Measurements from ENCODE around the gene CCDC93.
"Not testable (repeated sequence)": the region's sequence is repeated elsewhere in the genome, so short reads cannot be mapped to it uniquely, and the experiment has no call there.

Gene CCDC93

GRCh38 chr2:117952228-117952627 lies 61.6 kb downstream of the CCDC93 start:
- no peak for DNase-seq

DNA sequence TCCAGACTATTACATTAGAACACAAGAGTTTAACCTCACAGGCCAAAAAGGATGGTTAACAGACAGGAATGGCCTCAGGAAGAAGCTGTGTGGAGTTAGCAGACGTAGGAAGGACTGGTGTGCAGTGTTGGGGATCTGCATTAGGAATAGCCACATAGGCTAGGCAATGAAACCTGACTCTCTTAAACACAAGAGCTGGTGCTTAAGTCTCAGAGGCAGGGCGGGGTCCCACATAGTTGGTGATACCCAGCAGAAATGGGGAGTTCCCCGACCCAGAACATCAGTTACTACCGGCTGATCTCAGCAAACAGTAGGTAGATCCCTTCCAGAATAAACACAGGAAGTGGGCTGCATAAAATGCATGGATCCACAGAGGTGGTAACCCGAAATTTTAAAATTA lies 64.1 kb downstream of the CCDC93 start:
- no peak for DNase-seq

DNA sequence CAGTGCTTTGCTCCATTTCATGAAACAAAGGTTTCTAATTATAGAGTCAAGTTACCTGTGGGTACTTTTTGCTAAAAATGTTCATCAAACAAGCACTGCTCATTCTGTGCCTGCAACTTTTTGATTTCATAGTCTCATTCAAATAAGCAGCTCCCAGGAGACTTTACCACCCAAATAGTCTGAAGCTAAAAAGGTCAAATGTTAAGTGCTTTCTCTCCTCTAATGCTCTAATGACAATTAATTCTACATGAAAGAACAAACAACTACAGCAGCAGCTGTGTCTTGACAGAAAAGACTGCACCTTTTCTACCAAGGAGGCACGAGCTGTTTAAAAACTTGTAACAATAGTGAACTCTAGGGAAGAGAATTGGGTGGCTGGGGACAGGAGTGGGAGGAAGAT lies 65.3 kb downstream of the CCDC93 start:
- no peak for DNase-seq

DNA sequence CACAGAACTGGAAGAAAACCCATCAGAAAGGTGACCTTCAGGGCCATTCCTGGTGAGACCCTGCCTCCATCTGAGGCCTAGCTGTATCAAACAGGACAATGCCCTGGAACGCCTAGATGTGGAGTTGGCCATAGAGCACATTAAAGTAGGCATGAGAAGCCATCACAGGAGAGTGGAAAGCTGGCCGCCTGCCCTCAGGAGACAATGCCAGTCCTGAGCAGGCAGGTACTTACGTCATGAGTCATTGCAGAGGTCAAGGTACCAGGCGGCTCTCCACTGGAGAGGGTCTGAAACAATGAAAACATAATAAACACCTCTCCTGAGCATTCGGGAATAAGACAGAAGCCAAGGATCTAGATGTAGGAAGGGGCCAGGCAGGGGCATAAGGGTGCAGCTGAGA lies 68.6 kb downstream of the CCDC93 start:
- no peak for DNase-seq

- no peak for DNase-seq
Measured at GRCh38 chr2:117944816-117945215, 69.1 kb downstream of the CCDC93 start.

DNA sequence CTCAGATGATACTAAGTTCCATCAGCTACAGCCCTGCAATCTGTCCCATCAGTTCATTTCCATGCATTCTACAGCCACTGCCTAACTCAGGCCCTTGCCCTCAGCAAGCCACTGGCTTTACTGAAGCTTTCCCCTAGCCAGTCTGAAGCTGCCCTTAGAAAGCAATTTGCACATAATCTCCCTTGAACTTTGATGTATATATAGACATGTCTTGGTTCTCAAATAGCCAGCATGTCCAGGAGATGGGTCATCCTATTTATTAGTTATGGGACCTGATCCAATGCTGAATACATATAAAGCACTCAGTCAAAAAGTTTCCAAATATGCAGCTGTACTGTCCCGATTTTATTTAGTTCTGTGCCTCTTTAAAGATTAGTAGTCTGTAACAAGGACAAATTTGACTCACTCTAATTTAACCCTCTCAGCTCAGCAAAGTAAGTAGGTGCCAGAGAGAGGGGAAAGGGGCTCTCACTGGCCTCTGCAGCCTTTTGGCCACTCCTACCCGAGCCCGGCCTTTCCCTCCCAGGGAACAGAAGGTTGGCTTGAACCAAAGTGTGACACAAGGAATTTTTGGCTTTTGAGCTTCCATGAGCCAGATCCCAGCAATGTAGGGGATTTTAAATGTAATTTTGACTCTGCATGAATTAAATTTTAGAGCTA lies 70.7 kb downstream of the CCDC93 start:
- no peak for DNase-seq

DNA sequence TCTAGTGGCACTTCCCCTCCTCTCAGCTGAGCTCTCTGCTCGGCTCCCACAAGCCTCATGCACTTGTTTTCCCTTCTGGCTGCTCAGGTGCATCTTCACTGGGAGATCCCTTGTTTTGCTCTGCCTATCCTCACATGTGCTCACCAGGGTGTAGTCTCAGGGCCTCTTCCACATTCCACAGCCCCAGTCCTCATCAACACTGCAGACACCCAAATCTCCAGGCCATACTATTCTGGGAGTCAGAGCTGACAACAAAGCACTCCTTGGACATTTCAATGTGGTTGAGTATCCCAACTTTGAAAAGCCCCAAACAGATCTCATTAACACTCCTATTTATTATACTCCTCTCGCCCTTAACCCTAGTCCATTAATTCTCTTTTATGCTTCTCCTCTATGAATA lies 71.3 kb downstream of the CCDC93 start:
- no peak for DNase-seq

DNA sequence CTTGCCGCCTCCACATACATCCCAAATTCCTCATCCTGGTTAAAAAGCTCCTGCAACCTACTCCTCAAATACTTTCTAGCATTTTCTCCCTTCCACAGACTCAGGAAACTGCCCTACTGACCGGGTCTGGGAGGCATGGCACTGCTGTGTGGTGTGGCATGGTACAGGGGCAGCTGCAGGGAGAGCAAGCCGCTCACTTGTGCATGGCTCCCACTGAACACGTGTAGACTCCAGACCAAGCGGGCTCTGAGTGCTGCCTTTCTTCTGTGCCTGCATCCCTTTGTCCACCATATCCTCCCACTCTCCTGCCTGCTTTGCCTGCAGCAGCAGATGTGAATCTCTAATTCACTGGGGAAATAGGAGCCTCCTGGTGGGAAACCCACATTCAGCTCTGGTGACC lies 72.2 kb downstream of the CCDC93 start:
- DNase-seq, result no peak

- DNase-seq, result no peak
Measured at GRCh38 chr2:117940436-117940835, 73.4 kb downstream of the CCDC93 start.

- no peak for DNase-seq
Measured at GRCh38 chr2:117938611-117939010, 75.3 kb downstream of the CCDC93 start.

DNA sequence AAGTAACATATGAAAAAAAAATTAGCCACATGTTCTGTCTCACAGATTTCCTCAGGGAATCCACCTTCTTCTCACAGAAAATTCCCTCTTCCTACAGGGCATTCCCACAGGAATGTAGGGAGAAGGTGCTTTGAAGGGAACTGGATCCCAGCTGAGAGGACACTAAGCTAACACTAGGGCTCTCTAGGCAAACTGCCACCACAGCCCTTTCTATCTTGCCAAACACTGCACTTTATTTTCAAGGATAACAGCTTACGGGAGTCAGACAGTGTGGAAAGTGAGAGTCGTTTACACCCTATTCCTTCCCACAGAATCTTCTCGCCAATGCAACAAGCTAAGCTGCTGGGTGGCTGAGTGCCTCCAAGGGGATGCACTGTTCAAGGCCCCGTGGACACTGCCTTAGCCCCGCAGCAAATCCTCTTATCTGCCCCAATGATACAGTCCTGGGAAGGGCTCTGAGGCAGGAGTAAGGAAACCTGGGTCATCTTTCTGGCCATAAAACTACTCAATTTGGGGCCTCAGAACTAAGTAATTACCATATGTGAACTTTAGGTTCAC lies 76.9 kb downstream of the CCDC93 start:
- DNase-seq, result no peak

- DNase-seq, result no peak
Measured at GRCh38 chr2:117935954-117936353, 77.9 kb downstream of the CCDC93 start.

DNA sequence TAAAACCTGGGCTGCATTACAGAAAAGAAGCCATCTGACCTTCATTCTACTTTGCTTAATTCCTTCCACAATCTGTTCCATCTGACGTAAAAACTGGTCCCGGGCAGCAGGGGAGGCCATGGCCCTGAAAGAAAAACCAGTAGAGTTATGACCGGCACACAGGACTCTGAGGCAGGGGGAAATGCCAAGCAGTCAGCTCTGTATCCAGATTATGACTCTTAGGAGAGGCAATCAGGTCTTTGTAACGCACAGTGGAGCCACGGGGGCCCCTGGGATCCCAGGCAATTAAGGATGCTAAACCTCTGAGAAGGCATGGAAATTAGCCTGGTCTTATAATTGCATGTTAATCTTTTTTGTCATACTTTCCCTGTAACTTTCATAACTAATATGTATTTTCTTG lies 78.4 kb downstream of the CCDC93 start:
- DNase-seq, result no peak

GRCh38 chr2:117933884-117934354 lies 80.0 kb downstream of the CCDC93 start:
- DNase-seq, result no peak

DNA sequence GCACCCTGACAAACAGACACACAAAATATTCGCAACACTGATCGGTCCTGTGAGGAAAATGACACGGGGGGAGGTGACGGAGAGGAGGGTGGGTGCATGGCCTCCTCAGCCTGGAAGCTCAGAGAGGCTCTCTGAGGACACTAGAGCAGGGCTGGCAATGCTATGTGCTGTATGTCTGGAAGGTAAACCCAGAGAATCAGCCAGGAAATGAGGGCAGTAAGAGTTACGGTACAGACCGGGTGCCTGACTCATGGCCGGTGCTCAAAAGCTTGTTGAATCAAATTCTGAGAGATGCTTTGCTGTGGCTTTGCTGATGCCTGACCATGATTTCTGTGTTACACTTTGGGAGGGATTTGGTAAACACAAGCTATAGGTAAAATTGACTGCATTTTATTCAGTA lies 81.9 kb downstream of the CCDC93 start:
- DNase-seq, result no peak

DNA sequence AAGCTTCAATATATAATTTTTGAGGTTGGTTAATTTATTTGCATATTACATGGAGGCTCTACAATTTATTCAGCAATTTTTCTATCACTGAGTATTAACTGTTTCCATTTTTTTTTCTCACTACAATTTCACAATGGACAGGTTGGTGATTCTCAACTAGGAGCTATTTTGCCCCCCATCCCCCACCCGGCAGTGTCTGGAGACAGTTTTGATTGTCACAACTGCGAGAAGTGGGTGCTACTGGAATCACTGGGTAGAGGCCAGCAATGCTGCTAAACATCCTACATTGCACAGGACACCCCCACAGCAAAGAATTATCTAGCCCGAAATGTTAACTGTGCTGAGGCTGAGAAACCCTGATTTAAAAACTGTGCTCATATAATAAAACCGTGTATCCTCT lies 82.6 kb downstream of the CCDC93 start:
- DNase-seq, result no peak

DNA sequence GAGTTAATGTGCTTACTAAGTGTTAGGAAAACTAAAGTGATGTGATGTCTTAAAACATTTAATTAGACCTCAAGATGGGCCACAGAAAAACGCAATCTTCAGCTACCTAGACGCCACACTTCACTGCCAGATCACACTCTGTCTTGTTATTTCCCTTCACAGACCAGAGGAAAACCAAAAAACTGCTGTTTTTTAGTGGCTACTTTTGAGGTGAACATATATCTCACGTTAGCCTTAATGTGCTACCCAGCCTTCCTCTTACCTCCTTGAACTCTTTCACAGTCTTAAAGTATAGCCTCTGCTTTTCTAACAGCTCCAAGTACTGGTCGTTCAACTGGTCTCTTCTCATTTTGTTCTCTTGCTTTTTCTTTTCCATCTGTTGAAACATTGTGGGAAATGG lies 83.1 kb downstream of the CCDC93 start:
- no peak for DNase-seq

DNA sequence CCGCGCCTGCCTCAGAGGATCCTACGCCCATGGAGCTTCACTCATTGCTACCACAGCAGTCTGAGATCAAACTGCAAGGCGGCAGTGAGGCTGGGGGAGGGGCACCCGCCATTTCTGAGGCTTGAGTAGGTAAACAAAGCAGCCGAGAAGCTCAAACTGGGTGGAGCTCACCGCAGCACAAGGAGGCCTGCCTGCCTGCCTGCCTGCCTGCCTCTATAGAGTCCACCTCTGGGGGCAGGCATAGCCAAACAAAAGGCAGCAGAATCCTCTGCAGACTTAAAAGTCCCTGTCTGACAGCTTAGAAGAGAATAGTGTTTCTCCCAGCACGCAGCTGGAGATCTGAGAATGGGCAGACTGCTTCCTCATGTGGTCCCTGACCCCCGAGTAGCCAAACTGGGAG lies 90.4 kb downstream of the CCDC93 start:
- not testable (repeated sequence) for DNase-seq

- DNase-seq, result no peak
Measured at GRCh38 chr2:117921520-117921919, 92.3 kb downstream of the CCDC93 start.

DNA sequence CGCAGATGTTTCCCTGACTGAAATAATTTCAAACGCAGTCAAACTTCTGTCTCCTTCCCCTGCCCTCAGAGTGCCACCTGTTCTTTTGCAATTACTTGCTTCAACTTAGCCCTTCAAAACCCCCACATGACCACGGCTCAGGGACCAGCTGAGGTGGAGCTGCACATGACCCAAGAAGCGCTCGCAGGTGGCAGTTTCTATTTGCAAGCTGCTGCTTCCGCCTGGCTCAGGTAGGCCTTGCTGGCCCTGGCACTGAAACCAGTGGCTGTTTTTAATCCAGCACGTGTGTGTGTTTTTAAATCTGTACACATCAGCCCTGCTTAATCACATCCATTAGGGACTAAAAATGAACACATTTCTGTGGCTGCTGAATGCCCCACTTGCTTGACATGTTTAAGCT lies 95.3 kb downstream of the CCDC93 start:
- no peak for DNase-seq

GRCh38 chr2:117917223-117917917 lies 96.5 kb downstream of the CCDC93 start:
- DNase-seq, result no peak

DNA sequence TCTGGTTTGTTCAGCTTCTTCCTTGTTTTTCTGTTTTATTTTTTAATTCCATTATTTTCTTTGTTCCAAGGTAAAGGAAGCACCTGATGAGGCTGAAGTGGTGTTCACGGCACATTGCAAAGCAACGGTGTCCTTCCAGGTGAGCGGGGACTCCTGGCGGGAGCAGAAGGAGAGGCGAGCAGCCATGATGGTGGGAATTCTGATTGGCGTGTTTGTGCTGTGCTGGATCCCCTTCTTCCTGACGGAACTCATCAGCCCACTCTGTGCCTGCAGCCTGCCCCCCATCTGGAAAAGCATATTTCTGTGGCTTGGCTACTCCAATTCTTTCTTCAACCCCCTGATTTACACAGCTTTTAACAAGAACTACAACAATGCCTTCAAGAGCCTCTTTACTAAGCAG lies 110.9 kb downstream of the CCDC93 start:
- DNase-seq, result no peak

DNA sequence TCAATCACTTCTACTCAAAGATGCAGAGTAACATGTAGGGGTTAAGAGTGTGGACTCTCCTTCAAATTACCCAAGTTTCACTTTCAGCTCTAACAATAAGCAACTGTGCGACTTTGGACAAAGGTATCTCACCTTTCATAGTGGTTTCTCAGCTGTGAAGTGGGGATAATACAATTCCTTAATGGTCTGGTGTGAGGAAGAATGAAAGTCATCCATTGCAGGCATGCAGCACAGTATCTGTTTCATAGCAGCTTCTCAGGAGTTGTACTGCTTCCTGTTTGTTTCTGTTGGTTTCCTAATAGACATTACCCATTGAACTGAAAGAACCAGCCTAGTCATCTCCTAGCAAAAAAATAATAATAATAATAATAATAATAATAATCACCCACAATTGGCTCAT lies 125.0 kb downstream of the CCDC93 start:
- DNase-seq, result no peak

DNA sequence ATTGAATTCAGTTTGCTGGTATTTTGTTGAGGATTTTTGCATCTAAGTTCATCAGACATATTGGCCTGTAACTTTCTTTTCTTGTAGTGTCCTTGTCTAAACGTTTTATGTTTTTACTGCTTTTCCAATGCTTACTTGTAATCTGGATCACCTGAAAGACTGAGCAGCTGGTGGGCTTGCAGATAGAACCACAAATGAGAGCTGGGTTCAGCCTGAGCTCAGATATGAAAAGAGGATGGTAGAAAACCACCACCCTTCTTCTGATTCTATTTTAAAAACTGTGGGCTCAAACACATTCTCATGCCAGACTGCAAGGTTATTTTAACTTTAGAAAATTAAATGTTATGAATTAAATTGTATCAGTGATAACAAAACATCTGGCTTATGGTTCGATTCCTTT lies 128.6 kb downstream of the CCDC93 start:
- DNase-seq, result no peak

- no peak for DNase-seq
Measured at GRCh38 chr2:117879003-117879402, 134.9 kb downstream of the CCDC93 start.

All from NCI-H510A treated with DMSO at 0.1 percent for 48 hours (cell line).